Measurements from ENCODE around the gene CES4A.

DNA sequence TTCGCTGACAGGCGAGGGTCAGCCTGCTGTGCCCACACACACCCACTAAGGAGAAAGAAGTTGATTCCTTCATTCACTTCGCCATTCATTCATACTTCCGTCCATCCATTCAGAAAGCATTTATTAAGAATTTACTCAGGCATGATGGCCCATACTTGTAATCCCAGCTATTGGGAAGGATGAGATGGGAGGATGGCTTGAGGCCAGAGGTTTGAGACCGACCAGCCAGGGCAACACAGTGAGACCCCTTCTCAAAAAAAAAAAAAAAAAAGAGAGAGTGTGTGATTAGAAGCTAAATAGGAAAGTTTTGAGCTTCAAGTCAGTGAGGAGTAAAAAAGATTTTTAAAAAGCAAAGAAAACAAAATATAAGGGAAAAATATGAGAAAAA, 44.3 kb upstream of the CES4A start:
- TF ChIP-seq, protein P1, sequence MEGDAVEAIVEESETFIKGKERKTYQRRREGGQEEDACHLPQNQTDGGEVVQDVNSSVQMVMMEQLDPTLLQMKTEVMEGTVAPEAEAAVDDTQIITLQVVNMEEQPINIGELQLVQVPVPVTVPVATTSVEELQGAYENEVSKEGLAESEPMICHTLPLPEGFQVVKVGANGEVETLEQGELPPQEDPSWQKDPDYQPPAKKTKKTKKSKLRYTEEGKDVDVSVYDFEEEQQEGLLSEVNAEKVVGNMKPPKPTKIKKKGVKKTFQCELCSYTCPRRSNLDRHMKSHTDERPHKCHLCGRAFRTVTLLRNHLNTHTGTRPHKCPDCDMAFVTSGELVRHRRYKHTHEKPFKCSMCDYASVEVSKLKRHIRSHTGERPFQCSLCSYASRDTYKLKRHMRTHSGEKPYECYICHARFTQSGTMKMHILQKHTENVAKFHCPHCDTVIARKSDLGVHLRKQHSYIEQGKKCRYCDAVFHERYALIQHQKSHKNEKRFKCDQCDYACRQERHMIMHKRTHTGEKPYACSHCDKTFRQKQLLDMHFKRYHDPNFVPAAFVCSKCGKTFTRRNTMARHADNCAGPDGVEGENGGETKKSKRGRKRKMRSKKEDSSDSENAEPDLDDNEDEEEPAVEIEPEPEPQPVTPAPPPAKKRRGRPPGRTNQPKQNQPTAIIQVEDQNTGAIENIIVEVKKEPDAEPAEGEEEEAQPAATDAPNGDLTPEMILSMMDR (IDR thresholded peaks at IDR 0.05), result no peak
- TF ChIP-seq TEAD4 (CRISPR knock-in tag; IDR thresholded peaks at IDR 0.05) (no peak), NR2C2 (CRISPR knock-in tag; IDR thresholded peaks at IDR 0.05) (no peak), NFE2L1 (CRISPR knock-in tag; IDR thresholded peaks at IDR 0.05) (no peak), CREM (CRISPR knock-in tag; IDR thresholded peaks at IDR 0.05) (no peak), CREB1 (CRISPR knock-in tag; IDR thresholded peaks at IDR 0.05) (no peak), ZNF138 (CRISPR knock-in tag; conservative IDR thresholded peaks at IDR 0.05) (no peak), ELF4 (CRISPR knock-in tag; IDR thresholded peaks at IDR 0.05; ENCODE audit: low read depth) (no peak)
- TF ChIP-seq, protein P2, sequence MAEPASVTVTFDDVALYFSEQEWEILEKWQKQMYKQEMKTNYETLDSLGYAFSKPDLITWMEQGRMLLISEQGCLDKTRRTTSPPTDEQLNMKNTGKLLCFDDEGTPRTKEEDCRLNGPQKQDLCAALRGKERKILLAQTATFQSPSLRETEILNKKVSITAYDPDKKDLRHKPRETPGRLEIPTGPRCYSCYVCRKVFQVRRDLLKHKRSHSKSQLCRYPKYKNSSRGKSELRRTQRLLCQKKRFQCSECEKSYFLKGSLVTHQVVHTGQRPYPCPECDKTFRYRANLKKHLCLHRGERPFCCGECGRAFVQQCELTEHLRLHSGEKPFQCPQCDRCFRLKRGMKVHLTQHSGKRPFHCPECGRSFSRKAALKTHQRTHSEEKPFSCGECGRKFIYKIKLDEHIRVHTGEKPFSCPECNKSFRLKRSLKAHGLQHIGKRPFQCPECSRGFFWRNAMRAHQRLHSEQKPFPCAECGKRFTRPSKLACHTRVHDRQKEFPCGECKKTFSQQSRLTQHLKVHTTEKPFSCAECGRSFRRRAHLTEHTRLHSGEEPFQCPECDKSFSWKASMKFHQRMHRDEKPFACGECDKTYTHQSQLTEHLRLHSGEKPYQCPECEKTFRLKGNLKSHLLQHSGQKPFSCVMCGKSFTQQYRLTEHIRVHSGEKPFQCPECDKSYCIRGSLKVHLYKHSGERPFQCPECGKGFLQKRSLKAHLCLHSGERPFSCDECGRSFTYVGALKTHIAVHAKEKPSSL (CRISPR knock-in tag; conservative IDR thresholded peaks at IDR 0.05), result no peak
- TF ChIP-seq, protein P3, sequence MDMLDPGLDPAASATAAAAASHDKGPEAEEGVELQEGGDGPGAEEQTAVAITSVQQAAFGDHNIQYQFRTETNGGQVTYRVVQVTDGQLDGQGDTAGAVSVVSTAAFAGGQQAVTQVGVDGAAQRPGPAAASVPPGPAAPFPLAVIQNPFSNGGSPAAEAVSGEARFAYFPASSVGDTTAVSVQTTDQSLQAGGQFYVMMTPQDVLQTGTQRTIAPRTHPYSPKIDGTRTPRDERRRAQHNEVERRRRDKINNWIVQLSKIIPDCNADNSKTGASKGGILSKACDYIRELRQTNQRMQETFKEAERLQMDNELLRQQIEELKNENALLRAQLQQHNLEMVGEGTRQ (CRISPR knock-in tag; IDR thresholded peaks at IDR 0.05), result no peak
- TF ChIP-seq, protein P4, sequence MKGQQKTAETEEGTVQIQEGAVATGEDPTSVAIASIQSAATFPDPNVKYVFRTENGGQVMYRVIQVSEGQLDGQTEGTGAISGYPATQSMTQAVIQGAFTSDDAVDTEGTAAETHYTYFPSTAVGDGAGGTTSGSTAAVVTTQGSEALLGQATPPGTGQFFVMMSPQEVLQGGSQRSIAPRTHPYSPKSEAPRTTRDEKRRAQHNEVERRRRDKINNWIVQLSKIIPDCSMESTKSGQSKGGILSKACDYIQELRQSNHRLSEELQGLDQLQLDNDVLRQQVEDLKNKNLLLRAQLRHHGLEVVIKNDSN (CRISPR knock-in tag; IDR thresholded peaks at IDR 0.05), result no peak
- TF ChIP-seq, protein P5, sequence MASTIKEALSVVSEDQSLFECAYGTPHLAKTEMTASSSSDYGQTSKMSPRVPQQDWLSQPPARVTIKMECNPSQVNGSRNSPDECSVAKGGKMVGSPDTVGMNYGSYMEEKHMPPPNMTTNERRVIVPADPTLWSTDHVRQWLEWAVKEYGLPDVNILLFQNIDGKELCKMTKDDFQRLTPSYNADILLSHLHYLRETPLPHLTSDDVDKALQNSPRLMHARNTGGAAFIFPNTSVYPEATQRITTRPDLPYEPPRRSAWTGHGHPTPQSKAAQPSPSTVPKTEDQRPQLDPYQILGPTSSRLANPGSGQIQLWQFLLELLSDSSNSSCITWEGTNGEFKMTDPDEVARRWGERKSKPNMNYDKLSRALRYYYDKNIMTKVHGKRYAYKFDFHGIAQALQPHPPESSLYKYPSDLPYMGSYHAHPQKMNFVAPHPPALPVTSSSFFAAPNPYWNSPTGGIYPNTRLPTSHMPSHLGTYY (CRISPR knock-in tag; IDR thresholded peaks at IDR 0.05), result no peak
- TF ChIP-seq, protein P6, sequence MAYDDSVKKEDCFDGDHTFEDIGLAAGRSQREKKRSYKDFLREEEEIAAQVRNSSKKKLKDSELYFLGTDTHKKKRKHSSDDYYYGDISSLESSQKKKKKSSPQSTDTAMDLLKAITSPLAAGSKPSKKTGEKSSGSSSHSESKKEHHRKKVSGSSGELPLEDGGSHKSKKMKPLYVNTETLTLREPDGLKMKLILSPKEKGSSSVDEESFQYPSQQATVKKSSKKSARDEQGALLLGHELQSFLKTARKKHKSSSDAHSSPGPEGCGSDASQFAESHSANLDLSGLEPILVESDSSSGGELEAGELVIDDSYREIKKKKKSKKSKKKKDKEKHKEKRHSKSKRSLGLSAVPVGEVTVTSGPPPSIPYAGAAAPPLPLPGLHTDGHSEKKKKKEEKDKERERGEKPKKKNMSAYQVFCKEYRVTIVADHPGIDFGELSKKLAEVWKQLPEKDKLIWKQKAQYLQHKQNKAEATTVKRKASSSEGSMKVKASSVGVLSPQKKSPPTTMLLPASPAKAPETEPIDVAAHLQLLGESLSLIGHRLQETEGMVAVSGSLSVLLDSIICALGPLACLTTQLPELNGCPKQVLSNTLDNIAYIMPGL (CRISPR knock-in tag; IDR thresholded peaks at IDR 0.05), result no peak
- TF ChIP-seq, protein P7, sequence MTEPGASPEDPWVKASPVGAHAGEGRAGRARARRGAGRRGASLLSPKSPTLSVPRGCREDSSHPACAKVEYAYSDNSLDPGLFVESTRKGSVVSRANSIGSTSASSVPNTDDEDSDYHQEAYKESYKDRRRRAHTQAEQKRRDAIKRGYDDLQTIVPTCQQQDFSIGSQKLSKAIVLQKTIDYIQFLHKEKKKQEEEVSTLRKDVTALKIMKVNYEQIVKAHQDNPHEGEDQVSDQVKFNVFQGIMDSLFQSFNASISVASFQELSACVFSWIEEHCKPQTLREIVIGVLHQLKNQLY (CRISPR knock-in tag; IDR thresholded peaks at IDR 0.05), result no peak

All from WTC11 (cell line).